GM12878 (cell line): Measurements from ENCODE around the gene SETBP1. TPM values are rescaled to one million over a fixed set of nuclear protein-coding genes. Genes with fewer than 3 reads are reported as not detected.

Source experiments
- ATAC-seq: fragments of 200-7000 bp; cut with Tn5 transposase; 3 replicates; pipeline ENCODE4 v1.9.1; 2020; ENCODE audit warnings: mild to moderate bottlenecking, moderate library complexity
- BruUV-seq: library from RNA; stranded (reverse); fragments of 400-500 nt; replicated peaks from 2 replicates; lab custom pipeline; 2021; lab: Mats Ljungman, UMichigan
- CTCF ChIA-PET: fragments of 300-600 bp; sonication (Branson Sonifier 250); formaldehyde crosslinking; extraction: SDS; loops from one replicate; lab custom pipeline; 2021; ENCODE audit warnings: inconsistent platforms; lab: Yijun Ruan, JAX
- POLR2A ChIA-PET: fragments of 350-600 bp; formaldehyde crosslinking; extraction: SDS; loops from one replicate; lab custom pipeline; 2021; ENCODE audit warnings: inconsistent platforms; lab: Charles Lee
- RAD21 ChIA-PET: fragments of 300-600 bp; sonication (Branson Sonifier 250); formaldehyde crosslinking; loops from one replicate; lab custom pipeline; 2023; ENCODE audit warnings: antibody characterized with exemption; ENCODE audit not compliant: unreplicated experiment; lab: Charles Lee
- SMC1A ChIA-PET: fragments of 300-600 bp; sonication (Branson Sonifier 250); formaldehyde crosslinking; loops from one replicate; lab custom pipeline; 2023; ENCODE audit not compliant: unreplicated experiment, uncharacterized antibody; lab: Charles Lee
- DNase-seq: peaks from one replicate; pipeline ENCODE4 v3.0.0-alpha.2; 2011; ENCODE audit warnings: low read depth, low spot score
- FAIRE-seq: peaks from 3 replicates; lab custom pipeline; 2011; peaks lifted over from hg19 to GRCh38; lab: Jason Lieb, UNC
- H2AFZ ChIP-seq: 2 replicates; pipeline ENCODE4 v1.6.0; 2011; ENCODE audit warnings: low read depth, low read length, control low read depth; ENCODE audit not compliant: control insufficient read depth
- H3K27ac ChIP-seq: 2 replicates; pipeline ENCODE4 v1.5.1; 2011; ENCODE audit warnings: control low read depth; ENCODE audit not compliant: control insufficient read depth, insufficient read depth
- H3K27me3 ChIP-seq, 2 experiments: replicated peaks in 1 of 2; 2 replicates each; pipeline versions ENCODE4 v1.6.0 to v1.6.1; 2011; ENCODE audit warnings: low read length in 1 of 2; ENCODE audit not compliant: control insufficient read depth in 2 of 2, insufficient read depth in 2 of 2
- H3K36me3 ChIP-seq, 2 experiments: 2 replicates each; pipeline ENCODE4 v1.5.1; 2011; ENCODE audit warnings: low read length in 1 of 2; ENCODE audit not compliant: control insufficient read depth in 2 of 2, insufficient read depth in 2 of 2
- H3K4me1 ChIP-seq: 2 replicates; pipeline ENCODE4 v1.6.1; 2011; ENCODE audit warnings: mild to moderate bottlenecking, low read length, moderate library complexity, mixed read lengths; ENCODE audit not compliant: control insufficient read depth, insufficient read depth
- H3K4me2 ChIP-seq: 2 replicates; pipeline ENCODE4 v1.6.0; 2011; ENCODE audit warnings: control low read depth; ENCODE audit not compliant: control insufficient read depth, insufficient read depth
- H3K4me3 ChIP-seq: fragments of 200-600 bp; sonication (generic); 2 replicates; pipeline ENCODE4 v1.5.1; 2016
- H3K79me2 ChIP-seq: 2 replicates; pipeline ENCODE4 v1.6.0; 2011; ENCODE audit warnings: low read length; ENCODE audit not compliant: control insufficient read depth, insufficient read depth
- H3K9ac ChIP-seq: 2 replicates; pipeline ENCODE4 v1.8.0; 2011; ENCODE audit warnings: low read length, control low read depth, mixed read lengths; ENCODE audit not compliant: control insufficient read depth, insufficient read depth
- H3K9me3 ChIP-seq: replicated peaks from 3 replicates; pipeline ENCODE4 v1.5.1; 2011; ENCODE audit warnings: mild to moderate bottlenecking, low read length; ENCODE audit not compliant: control insufficient read depth, insufficient read depth
- H4K20me1 ChIP-seq: 2 replicates; pipeline ENCODE4 v1.6.0; 2011; ENCODE audit not compliant: control insufficient read depth, insufficient read depth
- CEBPB ChIP-seq, 2 experiments: fragments of 150-350 bp in 1 of 2; IDR thresholded peaks; 2 replicates each; pipeline ENCODE4 v1.6.1; 2012 to 2014; ENCODE audit warnings: low read depth in 2 of 2, low read length in 2 of 2, borderline replicate concordance in 1 of 2, inconsistent platforms in 1 of 2
- CHD4 ChIP-seq: fragments of 200-600 bp; sonication (generic); IDR thresholded peaks from 2 replicates; pipeline ENCODE4 v1.6.1; 2016; ENCODE audit warnings: mild to moderate bottlenecking
- EED ChIP-seq: sonication (generic); IDR thresholded peaks from 2 replicates; pipeline ENCODE4 v1.6.1; 2016; ENCODE audit warnings: antibody characterized with exemption, low read depth
- ETV6 ChIP-seq, 2 experiments: fragments of 450-650 bp in 1 of 2; IDR thresholded peaks in 1 of 2; conservative IDR thresholded peaks in 1 of 2; 2 replicates each; pipeline ENCODE4 v1.6.1; 2014; ENCODE audit warnings: antibody characterized with exemption in 1 of 2, borderline replicate concordance in 1 of 2, low read depth in 1 of 2, mild to moderate bottlenecking in 1 of 2, moderate library complexity in 1 of 2
- EZH2 ChIP-seq: IDR thresholded peaks from 2 replicates; pipeline ENCODE4 v1.6.1; 2012; ENCODE audit warnings: low read depth, mild to moderate bottlenecking, control low read depth, inconsistent platforms, low read length, borderline replicate concordance; ENCODE audit not compliant: control insufficient read depth
- MEF2A ChIP-seq: IDR thresholded peaks from 2 replicates; pipeline ENCODE4 v1.6.1; 2011; ENCODE audit warnings: low read depth, mild to moderate bottlenecking, low read length, moderate library complexity; ENCODE audit not compliant: insufficient read depth
- MTA2 ChIP-seq: fragments of 450-650 bp; IDR thresholded peaks from 2 replicates; pipeline ENCODE4 v1.6.1; 2016; ENCODE audit warnings: low read depth, mild to moderate bottlenecking, moderate library complexity
- NFIC ChIP-seq: IDR thresholded peaks from 2 replicates; pipeline ENCODE4 v1.6.1; 2012; ENCODE audit warnings: low read depth, mild to moderate bottlenecking, inconsistent platforms, low read length, moderate library complexity
- NR2F1 ChIP-seq: fragments of 450-650 bp; conservative IDR thresholded peaks from 2 replicates; pipeline ENCODE4 v1.6.1; 2017; ENCODE audit warnings: mild to moderate bottlenecking
- PKNOX1 ChIP-seq: fragments of 450-650 bp; IDR thresholded peaks from 2 replicates; pipeline ENCODE4 v1.6.1; 2016; ENCODE audit warnings: mild to moderate bottlenecking
- SKIL ChIP-seq: fragments of 450-650 bp; IDR thresholded peaks from 2 replicates; pipeline ENCODE4 v1.6.1; 2017; ENCODE audit warnings: mild to moderate bottlenecking, low read depth, inconsistent platforms; ENCODE audit not compliant: poor library complexity, severe bottlenecking
- TBL1XR1 ChIP-seq: IDR thresholded peaks from 2 replicates; pipeline ENCODE4 v1.6.1; 2012; ENCODE audit warnings: low read depth, low read length, improper control_type of control experiment
- TCF7 ChIP-seq: IDR thresholded peaks from 2 replicates; pipeline ENCODE4 v1.6.1; 2014; ENCODE audit warnings: antibody characterized with exemption, borderline replicate concordance
- ZBED1 ChIP-seq: IDR thresholded peaks from 2 replicates; pipeline ENCODE4 v1.6.1; 2016; ENCODE audit warnings: borderline replicate concordance
- ZNF207 ChIP-seq: fragments of 450-650 bp; IDR thresholded peaks from 2 replicates; pipeline ENCODE4 v1.6.1; 2014; ENCODE audit warnings: antibody characterized with exemption, mild to moderate bottlenecking, borderline replicate concordance
- ZSCAN29 ChIP-seq: fragments of 450-650 bp; IDR thresholded peaks from 2 replicates; pipeline ENCODE4 v1.6.1; 2017; ENCODE audit warnings: mild to moderate bottlenecking, moderate library complexity
- WGBS: methylation state at CpG from one replicate; pipeline ENCODE4 v1.1.6; 2016; ENCODE audit warnings: low lambda C conversion rate; ENCODE audit not compliant: insufficient replicate concordance, insufficient coverage; ENCODE audit errors: missing lambda C conversion rate; 5-methylcytosine and 5-hydroxymethylcytosine counted together
- in situ Hi-C: fragments of 300-500 bp; cut with MboI; formaldehyde crosslinking; loops from 9 replicates; pipeline ENCODE4 v1.14.3; 2018; ENCODE audit warnings: mixed read lengths
- intact Hi-C: fragments of 100-400 bp; cut with micrococcal nuclease; formaldehyde crosslinking; loops from one replicate; pipeline ENCODE4 v1.14.2; 2022; ENCODE audit not compliant: unreplicated experiment
- polyA plus RNA-seq, 11 experiments: library from polyadenylated mRNA; depleted of rRNA in 4 of 11; unstranded in 6 of 11; stranded (reverse) in 5 of 11; fragments of >200 nt; fragmentation: Nextera tagmentation in 4 of 11; fragmentation: Illumina TruSeq in 1 of 11; extraction: Ambion mirVana in 4 of 11; extraction: Trizol in 1 of 11; gene quantifications; 1 replicate in 1 of 11; 2 replicates in 10 of 11; pipeline versions ENCODE4 v1.2.1 to v1.2.3, GENCODE V29; 2011 to 2016; ENCODE audit warnings: inconsistent platforms in 2 of 11, missing spikeins in 2 of 11, low read depth in 1 of 11
- total RNA-seq, 4 experiments: library from RNA; depleted of rRNA in 3 of 4; stranded (reverse); fragments of >200 nt in 3 of 4; fragmentation: Illumina TruSeq in 1 of 4; extraction: Trizol in 1 of 4; gene quantifications; 2 replicates each; pipeline versions ENCODE4 v1.2.1 to v1.2.3, GENCODE V29; 2013 to 2021

Gene SETBP1
- total and polyA plus RNA-seq, 10 of the 15 experiments (the other 5 are each of a cell fraction or from before 2014, with no cell fraction given): 0.99 to 29.7 (median 8.3) TPM

- TF ChIP-seq CHD4 (no peak), NR2F1 (no peak), MEF2A (no peak), CEBPB (IDR thresholded peaks at IDR 0.05; ENCODE audit: borderline replicate concordance in 1 of 2, low read depth in 2 of 2, low read length in 2 of 2) (no peak), ZSCAN29 (no peak), TCF7 (no peak), TBL1XR1 (no peak), EED (no peak), MTA2 (no peak), ZNF207 (no peak)
Measured at GRCh38 chr18:44766450-44766849, 85.8 kb downstream of the SETBP1 start (continued).

GRCh38 chr18:44767807-44768206 lies 87.1 kb downstream of the SETBP1 start:
- no peak overlapping the region for H2AFZ ChIP-seq
- no peaks in the 10 kb centered on the region for H3K27me3 ChIP-seq
- in situ Hi-C loops (no loop called here), intact Hi-C loops (no loop called here)
- FAIRE-seq (no peak), ATAC-seq (no peak), DNase-seq (no peak)
- no peaks in the 10 kb centered on the region; a peak in 1 of 4 replicates for H3K36me3 ChIP-seq
- WGBS: 65% methylated on average over 4 of the region's 4 CpGs
- ChIA-PET RAD21 (interaction anchor here (0.7 to 1.6 kb wide), 4 partner anchors 9 to 67 kb away, joined by 3 to 6 read pairs (median 4); no protein-coding TSS in a partner anchor), CTCF (interaction anchor here (1.2 to 2.6 kb wide), 3 partner anchors 8 to 30 kb away, joined by 3 to 11 read pairs (median 3); no protein-coding TSS in a partner anchor), SMC1A (interaction anchor here (0.6 to 3.2 kb wide), 13 partner anchors 8 to 263 kb away, joined by 3 to 21 read pairs (median 5); no protein-coding TSS in a partner anchor), POLR2A (no interaction called here)
- H3K4me2 ChIP-seq: no peak overlapping the region
- H3K9me3 ChIP-seq: no peaks in the 10 kb centered on the region
- H3K27ac ChIP-seq: no peak overlapping the region
- H3K4me1 ChIP-seq: no peaks in the 10 kb centered on the region
- no peak overlapping the region for H3K4me3 ChIP-seq
- no peaks in the 10 kb centered on the region for H3K79me2 ChIP-seq
- BruUV-seq: no TSS peak
- no peak for TF ChIP-seq ZNF207
- no peak for TF ChIP-seq SKIL
- TF ChIP-seq ZBED1: no peak
- no peak for TF ChIP-seq ETV6 (conservative IDR thresholded peaks at IDR 0.05 in 1 of 2, IDR thresholded peaks at IDR 0.05 in 1 of 2; ENCODE audit: borderline replicate concordance in 1 of 2, low read depth in 1 of 2)
- TF ChIP-seq NFIC: no peak
- TF ChIP-seq PKNOX1: no peak
- no peak for TF ChIP-seq EED
- no peak for TF ChIP-seq EZH2
- no peaks in the 10 kb centered on the region for H4K20me1 ChIP-seq
- no peak overlapping the region for H3K9ac ChIP-seq
